NCI-H1694 treated with DMSO at 0.1 percent for 48 hours (cell line): ENCODE measurements around the gene METTL18.
A peak's percentile ranks its signal among the peaks of the same experiment; 100 is the strongest.
"Not testable (repeated sequence)": the region's sequence is repeated elsewhere in the genome, so short reads cannot be mapped to it uniquely, and the experiment has no call there.

Experiments used
- DNase-seq: peaks from one replicate; lab custom pipeline; 2025; lab: John Stamatoyannopoulos, UW

Gene METTL18

DNA sequence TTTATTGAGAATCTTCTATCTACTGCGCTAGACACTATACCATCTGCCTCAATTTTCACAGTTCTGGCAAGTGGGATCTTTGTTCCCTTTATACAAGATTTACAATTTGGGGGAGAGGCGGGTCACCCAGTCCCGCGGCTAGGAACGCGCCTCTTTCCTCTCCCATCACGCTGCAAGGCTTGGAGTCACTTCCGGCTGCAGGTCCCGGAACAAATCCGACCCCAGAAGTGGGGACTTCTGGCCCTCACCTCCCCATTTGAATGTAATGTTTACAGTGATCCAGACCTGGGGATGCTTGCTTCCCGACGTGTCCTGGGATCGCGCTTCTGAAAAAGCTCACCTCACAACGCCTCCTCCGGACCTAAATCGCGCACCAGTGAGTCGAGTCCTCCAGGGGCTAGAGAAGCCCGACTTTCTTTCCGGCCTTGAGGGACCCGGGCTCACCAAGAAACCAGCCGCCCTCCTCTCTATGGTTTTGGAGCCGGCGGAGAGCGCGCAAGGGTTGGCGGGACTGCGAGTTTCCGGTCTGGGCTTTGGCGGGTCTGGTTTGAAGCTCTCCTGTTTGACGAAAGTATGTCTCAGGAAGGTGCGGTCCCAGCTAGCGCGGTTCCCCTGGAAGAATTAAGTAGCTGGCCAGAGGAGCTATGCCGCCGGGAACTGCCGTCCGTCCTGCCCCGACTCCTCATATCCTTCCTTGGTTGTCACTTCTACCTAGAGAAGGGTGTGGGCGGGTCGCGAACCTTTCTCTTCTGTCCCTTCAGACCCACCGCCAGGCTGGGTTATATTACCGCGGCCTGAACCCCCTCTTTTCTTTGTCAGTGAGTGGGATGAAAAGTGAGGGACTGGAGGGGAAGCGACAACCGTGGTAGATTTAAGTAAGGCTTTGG is at the start of gene METTL18:
Gene METTL18, minus strand, starts transcription at position 378 of the 887 bp plus-strand sequence. CDS start 1,212 bp downstream, outside the sequence.
- peak; percentile 90 for DNase-seq

DNA sequence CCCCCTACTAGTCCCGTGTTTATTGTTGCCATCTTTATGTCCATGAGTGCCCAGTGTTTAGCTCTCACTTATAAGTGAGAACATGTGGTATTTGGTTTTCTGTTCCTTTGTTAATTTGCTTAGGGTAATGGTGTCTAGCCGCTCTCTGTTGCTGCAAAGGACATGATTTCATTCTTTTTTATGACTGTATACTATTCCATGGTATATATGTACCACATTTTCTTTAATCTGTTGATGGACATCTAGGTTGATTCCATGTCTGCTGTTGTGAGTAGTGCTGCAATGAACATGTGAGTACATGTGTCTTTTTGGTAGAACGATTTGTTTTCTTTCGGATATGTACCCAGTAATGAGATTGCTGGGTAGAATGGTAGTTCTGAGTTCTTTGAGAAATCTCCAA is 44.2 kb upstream of the METTL18 start:
- no peak for DNase-seq

DNA sequence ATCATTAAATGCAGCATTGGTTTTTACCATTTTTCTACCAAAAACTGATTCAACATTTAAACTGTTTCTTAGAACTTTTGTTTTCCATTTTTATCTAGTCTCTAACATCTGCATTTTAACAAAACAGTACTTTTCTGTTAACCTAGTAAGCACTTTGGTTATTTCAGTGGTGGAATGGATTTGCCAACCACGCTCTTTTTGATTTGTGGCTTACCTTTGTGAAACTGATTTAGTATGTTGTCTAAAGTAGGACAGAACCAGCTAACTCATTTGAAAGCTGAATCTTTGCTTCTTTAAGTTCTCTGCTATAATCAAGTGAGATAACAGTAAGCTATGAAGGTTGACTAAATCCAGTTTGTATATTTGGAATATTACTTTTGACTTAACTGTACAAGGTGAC is 41.5 kb upstream of the METTL18 start:
- no peak for DNase-seq

DNA sequence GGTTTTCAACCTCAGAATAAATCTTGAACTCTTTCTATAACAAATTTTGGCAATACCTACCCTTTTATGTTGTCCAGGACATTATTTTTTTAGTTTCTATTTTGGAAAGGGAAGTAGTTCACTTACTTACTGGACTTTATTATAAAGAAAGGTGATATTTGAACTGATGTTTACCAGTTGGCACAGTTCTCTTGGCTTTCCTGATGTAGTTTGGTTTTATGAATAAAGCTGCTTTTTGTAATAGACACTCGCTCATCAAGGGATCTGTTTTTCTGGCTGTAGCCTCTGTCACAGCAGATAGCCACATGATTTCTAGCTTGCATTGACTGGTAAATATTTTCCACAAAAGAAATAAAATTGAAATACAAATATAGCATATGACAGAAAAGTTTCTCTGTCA is 40.9 kb upstream of the METTL18 start:
- DNase-seq: no peak

DNA sequence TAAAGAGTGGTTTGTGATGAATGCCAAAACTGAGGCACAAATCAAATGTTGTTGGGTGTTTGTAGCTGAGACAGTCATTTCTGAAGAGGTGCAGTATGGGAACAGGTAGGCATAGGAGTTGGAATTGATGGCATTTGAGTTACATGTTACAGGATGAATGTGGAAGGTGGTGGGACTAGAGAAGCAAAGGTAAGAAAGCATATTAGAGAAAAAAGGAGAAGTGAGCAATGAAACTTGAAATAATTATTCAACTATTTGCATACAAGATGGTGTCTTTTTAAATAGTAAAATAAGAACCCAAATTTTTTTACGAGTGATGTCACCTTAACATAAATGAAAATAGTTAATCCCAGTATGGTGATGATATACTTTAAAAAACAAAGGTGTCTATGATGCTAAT is 40.2 kb upstream of the METTL18 start:
- DNase-seq: no peak

DNA sequence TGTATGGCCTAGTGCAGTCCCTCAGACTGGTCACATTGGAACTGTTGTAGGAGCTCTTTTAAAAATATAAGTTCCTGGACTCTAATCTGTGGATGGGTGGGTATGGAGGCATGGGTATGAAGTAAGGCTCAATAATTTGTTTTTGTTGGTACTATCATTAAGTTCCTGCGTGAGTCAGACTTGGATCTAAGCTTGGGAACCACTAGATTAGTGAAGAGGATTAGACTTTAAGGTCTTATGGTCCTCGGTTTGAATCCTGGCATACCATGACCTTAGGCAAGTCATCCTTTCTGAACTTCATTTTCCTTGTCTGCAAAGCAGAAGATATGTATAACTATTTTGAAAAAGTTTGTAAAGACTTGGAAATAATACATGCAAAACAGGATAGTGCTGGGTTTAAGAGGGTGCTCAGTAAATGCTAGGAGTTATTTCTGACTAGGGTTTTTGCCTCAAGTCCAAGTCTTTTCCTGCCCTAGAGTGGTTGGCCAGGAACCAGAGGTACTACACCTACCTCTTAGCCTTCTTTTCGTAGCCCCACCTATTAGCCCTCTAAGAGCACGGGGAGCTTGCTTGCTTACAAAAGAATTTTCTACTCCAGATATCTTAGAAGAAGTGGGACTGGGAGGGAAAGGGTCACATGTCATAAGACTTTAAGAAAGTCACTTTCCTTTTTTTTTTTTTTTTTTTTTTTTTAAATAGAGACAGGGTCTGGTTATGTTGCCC is 38.6 kb upstream of the METTL18 start:
- DNase-seq: no peak

DNA sequence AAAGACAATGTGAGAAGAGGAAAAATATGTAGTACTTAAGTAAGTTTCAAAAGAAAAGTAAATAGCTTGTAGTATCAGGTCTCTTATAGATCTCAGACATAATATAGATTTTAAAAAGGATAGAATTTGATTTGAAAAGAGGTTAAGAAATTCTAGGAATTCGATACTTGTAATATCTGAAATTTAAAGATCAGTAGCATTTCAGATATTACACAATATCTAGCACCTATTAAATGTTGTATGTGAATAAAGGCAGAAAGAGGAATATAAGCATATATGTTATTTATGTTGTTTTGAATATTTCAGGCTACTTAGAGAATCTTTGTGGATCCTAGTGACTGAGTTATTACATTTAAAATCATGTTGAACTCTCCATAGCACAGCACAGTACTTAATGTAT is 35.0 kb upstream of the METTL18 start:
- no peak for DNase-seq

DNA sequence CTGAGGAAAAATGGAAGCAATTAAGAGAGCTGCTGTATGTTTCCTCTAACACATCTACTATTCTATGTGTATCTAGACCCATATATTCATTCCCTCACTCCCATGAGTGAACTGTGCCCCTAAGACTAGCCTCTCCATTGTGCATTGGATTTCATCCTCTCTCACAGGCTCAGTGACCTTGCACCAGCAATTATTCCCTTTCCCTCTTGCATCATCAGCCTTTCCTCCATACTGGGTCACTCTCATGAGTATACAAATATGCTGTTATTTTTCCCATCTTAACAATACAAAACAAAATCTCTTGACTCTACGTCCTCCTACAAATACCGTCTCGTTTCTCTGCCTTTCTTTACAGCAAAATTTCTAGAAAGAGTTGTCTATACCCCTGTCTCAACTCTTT is 29.4 kb upstream of the METTL18 start:
- DNase-seq: no peak

DNA sequence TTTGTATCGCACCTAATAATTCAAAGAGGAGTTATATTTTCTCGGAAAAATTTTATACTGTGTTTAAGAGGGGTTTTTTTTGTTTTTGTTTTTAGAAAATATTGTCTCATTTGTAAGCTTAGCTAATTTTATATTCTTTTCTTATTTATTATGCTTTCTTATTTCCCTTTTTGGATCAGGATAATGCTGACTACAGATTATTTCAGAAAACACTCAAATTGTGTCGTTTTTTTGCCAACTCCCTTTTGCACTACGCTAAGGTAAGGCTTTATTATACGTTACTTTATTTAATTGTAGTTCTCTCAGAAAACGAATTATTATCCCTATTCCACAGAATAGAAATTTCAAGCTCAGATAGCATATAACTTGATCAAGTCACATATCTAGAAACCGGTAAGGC is 26.8 kb upstream of the METTL18 start:
- no peak for DNase-seq

DNA sequence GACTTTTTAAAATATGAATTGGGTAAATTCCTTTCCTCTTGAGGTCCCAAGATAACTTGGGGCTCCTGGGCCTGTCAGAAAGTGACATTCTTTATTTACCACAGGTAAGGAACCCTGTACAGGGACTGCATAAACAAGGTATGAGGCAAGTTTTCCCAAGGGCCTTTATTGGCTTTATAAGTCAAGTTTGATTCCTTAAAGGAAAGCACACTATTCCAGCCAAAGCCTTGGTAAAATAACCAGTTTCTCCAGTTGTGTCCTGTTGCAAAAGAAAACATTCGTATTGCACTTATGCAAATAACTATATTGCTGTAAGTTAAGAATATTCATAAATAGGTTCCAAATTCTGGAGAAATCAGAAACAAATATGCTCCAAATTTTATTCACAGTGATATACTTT is 21.9 kb upstream of the METTL18 start:
- no peak for DNase-seq

DNA sequence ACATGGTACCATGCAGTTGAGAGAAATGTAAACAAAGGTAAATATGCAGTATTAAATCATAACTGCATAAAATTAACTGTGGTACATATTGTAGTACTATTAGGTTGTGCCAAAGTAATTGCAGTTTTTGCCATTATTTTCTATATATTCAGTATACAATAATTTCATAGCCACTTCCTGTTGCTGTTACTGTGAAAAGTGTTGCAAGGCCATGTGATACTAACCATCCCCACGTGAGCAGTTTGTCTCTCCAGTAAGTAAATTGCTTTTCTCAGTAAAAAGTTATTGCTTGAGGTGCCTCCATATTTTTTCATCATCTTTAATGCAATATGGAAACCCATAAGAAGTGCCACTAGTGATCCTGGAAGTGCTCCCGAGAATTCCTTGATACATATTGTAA is 19.6 kb upstream of the METTL18 start:
- no peak for DNase-seq

DNA sequence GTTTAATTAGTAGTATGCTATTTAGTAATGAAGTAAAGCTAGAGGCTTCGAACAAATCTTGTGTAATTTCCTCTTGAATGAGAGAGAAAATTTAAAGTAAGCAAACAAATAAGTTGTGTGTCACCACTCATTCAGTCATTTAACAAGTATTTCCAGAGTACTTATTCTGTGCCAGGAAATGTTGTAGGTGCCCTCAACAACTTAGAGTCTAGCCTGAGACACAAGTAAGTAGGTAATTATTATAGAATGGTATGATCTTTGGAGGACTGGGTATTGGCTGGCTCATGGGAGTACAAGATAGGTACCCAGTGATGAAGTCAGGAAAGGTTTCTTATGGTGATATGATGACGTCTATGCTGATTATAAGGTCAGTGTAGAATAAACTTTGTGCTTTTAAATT is 17.4 kb upstream of the METTL18 start:
- DNase-seq: no peak

DNA sequence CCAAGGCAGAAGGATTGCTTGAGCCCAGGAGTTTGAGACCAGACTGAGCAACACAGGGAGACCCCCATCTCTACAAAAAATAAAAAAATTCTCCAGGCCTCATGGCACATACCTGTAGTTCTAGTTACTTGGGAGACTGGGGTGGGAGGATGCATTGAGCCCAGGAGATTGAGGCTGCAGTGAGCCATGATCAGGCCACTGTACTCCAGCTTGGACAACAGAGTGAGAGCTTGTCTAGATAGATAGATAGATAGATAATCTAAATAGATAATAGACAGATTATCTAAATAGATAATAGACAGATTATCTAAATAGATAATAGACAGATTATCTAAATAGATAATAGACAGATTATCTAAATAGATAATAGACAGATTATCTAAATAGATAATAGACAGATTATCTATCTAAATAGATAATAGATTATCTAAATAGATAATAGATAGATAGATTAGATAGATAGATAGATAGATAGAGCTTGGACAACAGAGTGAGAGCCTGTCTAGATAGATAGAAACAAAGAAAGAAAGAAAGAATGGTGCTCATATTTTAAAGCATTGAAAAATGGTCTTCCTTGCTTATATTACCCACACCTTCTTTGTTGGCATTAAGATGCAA is 16.8 kb upstream of the METTL18 start:
- not testable (repeated sequence) for DNase-seq

DNA sequence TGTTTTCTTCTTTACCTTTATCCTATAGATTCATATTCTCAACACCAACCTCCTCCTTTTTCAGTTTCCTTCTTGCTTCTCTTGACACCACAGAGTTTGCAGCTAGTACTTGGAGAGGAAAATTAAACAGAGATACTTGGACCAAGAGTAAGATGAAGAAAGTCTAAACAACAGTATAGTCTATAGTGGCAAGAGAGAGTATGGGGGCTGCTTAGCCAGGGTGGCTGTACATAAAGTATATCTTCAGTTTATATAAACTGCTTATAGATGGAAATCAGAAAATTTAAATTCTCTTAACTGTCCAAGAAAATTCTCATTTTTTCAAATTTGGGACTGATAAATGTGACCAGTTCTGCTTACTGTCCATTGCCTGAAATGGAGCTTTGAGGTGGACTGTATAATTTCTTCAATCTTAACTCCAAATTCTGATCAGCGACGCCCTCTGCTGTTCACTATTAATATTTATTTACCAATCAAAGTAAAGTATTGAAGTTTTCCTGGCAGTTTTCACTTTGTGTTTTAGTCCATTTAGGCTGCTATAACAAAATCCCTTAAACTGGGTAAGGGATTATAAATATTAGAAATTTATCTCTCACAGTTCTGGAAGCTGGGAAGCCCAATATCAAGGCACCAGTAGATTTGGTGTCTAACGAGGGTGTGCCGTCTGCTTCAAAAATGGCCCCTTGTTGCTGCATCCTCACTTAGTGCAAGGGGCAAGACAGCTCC is 14.8 kb upstream of the METTL18 start:
- no peak for DNase-seq

DNA sequence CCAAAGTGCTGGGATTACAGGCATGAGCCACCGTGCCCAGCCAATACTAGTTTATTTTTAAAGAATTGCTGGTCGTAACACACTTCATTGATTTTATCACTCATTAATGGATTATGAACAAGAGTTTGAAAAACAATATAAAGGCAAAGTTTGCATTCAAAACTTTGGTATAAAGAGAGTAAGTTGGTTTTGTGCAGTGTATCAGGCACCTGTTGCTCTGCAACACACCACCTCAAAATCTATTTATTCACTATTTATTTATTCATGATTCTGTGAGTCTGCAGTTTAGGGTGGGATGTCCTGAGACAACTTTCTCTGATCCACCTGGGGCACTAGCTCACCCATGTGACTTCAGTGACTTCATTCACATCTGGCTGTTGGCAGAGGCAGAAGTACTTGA is 10.2 kb upstream of the METTL18 start:
- no peak for DNase-seq

DNA sequence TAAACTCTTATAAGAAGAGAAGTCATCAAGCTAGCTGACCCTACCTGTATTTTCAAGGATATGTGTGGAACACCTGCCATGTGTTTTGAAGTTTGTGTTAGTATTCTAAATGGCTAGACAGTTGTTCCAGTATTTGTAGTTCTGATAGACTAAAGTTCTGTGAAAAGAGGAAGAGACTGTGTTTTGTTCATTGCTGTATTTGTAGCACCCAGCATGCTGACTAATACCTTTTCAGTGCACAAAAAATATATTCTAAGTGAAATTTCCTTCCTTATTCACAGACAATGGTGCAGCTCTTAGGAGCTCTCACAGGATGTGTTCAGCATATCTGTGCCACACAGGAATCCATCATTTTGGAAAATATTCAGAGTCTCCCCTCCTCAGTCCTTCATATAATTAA is 8.2 kb upstream of the METTL18 start:
- DNase-seq: no peak

DNA sequence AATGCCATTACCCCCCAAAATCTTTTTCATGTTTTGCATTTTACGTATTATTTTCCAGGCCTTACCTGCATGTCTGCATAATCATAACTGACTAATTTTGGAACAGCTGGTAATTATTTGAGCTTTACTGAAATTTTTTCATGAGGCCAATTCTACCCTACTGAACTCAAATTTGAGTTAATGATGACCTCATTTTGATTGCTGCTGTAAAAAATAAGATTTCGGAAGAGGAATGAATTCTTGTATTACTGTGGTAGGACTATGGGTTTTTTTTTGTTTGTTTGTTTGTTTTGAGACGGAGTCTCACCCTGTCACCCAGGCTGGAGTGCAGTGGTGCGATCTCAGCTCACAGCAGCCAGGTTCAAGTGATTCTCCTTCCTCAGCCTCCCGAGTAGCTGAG is 2.6 kb upstream of the METTL18 start:
- DNase-seq: no peak

DNA sequence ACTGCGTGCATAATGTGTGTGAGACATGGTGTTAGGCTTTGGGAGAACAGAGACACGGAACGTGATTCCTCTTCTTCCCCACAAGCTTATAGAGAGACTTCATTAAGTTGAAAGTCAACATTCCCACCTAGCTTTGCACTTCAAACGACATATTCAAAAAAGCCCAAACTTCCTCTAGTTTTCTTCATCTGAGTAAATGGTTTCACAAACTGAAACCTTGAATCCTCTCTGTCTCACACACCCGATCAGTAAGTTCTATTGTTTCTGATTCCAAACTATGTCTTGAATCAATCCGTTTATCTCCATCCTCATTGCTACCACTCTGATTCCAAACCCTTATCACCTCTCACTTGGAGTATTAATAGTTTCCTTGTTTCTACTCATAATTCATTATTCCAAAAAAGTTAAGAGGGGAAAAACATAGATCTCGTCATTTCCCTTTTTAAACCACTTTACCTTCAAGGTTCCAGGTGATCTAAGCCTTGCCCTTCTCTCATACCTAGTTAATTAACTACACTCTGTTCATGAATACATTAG is 1.6 kb upstream of the METTL18 start:
- no peak for DNase-seq

DNA sequence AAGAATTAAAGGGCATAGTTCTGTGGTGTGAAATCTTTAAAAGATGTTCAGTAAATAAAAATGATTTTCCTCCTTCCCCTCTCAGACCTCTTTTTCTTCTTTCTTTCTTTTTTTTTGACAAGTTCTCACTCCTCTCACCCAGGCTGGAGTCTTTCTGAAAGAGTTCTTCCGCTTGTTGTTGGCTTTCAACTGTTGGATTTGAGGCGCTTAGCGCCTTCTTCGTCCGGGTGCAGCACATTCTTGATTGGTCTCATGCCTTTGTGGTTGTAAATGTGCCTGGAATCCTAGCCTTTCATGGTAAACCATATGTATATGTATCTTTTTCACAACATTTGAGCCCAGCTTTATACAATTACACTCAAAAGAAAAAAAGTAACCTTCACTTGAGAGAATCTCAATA is 980 bp upstream of the METTL18 start:
- DNase-seq: no peak

DNA sequence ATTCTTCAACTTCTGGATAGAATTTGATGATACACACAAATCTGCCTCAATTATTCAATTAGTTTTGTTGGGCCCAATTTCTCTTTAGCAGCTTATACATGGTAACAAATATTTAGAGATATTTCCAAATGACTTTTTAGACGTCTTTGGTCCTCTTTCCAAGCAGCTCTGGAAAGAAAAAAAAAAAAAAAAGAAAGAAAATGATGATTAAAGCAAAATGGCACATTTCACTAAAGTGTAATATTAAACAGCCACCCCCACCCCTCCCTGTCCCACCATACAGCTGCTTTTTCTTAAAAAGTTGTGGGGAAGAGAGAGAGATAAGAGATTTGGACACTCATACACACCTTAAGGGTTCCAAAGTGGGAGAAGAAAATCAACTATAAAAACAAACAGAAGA is 977 bp downstream of the METTL18 start:
- DNase-seq: no peak

DNA sequence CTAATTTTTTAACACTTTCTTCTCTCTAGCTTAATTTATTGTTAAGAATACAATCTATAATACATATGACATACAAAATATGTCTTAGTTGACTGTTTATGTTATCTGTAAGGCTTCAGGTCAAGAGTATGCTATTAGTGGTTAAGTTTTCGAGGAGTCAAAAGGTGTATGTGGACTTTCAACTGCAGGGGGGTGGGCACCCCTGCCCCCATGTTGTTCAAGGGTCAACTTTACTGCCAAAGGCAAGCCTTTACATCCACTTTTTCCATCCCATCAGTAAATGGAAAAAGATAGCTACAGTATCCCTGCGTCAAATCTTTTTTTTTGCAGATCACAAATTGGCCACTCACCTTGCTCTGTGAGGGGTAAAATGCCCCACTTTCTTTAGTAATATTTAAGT is 6.3 kb downstream of the METTL18 start:
- no peak for DNase-seq

DNA sequence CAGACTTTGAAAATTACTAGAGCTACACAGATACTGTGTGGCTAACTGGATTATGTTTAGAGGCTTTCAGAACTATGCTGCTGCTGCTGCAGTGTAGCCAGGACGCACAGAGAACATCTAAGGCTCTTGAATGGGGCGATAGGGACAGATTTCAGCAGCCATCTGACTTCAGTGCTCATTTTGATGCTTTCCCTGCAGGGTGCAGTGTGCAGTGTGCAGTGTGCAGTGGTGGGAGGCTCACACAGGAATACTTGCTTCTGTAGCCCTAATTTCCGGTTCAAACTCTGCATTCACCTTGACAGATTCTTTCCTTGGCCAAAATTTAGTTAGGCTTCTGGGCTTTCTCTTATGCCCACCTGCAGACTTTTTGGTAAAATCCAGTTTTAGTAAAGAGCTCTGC is 7.7 kb downstream of the METTL18 start:
- DNase-seq: no peak
